CD4-positive, alpha-beta T cell treated with Interleukin-21 for 1 hour (primary cell): Measurements from ENCODE around the gene BCL2L12.
A peak's percentile ranks its signal among the peaks of the same experiment; 100 is the strongest.

Source experiments
- DNase-seq: peaks from one replicate; pipeline ENCODE4 v3.0.0-alpha.2; 2020

The BCL2L12 gene

DNA sequence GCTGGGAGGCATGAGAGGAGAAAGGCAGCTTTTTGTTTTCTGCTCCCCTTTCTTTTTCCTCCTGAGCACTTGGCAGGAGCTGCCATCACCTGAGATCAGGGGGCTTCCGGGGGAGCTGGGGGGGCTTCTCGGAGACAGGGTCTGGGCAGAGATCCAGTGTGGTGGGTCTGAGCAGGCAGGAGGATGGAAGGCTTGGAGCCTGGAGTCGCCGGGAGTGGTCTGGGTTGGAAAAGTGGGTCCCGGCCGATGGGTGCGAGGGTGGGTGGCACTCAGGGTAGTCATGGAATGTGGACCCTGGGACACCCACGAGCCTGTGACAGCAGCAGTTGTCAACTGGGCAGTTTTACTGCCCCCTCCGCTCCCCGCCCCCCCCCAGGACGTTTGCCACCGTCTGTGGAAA lies 21.4 kb downstream of the BCL2L12 start:
- DNase-seq = no peak

GRCh38 chr19:49687566-49688316 lies 22.0 kb downstream of the BCL2L12 start:
- no peak for DNase-seq

GRCh38 chr19:49688531-49689132 lies 22.9 kb downstream of the BCL2L12 start:
- no peak for DNase-seq

DNA sequence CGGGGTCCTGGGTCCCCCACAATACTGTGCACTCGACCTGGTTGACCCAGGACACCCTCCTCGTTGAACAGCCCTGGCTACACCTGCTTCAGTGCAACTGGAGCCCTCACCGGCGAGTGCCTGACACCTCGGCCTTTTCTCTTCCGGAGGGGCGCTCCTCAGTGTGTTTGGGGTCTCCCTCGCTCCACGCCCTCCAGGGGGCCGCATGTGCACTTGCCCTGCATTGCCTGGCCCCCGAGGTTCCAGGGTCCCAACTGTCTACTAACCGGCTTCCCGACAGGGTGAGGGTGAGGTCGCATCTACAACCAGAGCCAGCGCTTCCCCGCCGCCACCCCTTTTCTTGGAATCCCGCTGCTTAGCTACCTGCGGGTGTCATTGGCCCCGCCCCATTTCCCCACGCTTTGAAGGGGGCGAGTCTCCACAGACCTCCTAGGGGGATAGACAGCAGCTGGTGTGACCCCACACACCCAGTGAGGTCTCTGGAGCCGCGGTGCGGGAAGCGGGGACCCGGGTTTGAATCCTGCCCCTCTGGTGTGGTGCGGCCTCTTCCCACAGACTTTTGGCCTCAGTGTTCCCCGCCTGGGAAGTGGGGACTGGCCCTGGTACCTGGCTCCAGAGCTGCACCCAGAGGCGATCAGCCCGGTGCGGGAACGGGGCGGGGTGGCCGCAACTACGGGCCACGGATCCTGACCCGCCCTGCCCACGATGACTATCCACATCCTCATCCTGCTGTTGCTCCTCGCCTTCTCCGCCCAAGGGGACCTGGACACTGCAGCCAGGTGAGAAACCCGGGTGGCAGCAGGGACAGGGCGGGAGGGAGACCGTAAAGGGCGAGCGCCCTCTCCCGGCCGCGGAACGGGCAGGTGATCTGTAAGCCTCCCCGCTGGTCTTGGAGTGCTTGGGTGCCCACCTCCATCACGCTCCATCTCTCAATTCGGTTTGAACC lies 23.7 kb downstream of the BCL2L12 start, which contains the start of gene ADM5:
Gene ADM5 (plus strand): TSS at position 462 of the 946 bp plus-strand sequence. CDS start 244 bp downstream, at position 706.
- DNase-seq = peak; percentile 38

DNA sequence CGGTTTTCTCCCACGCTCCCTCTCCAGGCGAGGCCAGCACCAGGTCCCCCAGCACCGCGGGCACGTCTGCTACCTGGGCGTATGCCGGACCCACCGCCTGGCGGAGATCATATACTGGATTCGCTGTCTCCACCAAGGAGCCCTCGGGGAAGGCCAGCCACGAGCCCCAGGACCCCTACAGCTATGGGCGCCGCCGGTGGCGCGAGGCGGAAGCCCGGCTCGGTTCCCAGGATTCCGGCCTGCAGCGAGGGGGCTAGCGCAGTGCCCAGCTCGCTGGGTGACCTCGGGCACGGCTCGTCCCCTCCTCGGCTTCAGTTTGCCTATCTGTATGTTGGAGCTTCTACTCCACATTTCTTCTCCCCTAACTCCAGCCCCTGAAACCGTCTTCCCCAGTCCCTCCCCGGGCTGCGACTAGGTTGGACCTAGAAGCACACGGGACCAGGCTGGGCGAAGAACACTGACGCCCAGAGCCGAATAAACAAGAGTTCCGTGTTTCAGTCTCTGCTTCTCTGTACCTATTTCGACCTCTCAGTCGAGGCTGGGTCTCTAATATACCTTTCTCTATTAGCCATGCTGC lies 24.4 kb downstream of the BCL2L12 start:
- DNase-seq = no peak

GRCh38 chr19:49690656-49691242 lies 25.0 kb downstream of the BCL2L12 start, which contains the start of gene CPT1C:
TSS of gene CPT1C (plus strand) at chr19:49691116. CDS start at chr19:49692253, 1,137 bp downstream.
- peak; percentile 68 for DNase-seq

GRCh38 chr19:49691243-49692146 lies 25.8 kb downstream of the BCL2L12 start:
- peak; percentile 32 for DNase-seq

- no peak for DNase-seq
These were observed 26.4 kb downstream of the BCL2L12 start for GRCh38 chr19:49692147-49692506.

DNA sequence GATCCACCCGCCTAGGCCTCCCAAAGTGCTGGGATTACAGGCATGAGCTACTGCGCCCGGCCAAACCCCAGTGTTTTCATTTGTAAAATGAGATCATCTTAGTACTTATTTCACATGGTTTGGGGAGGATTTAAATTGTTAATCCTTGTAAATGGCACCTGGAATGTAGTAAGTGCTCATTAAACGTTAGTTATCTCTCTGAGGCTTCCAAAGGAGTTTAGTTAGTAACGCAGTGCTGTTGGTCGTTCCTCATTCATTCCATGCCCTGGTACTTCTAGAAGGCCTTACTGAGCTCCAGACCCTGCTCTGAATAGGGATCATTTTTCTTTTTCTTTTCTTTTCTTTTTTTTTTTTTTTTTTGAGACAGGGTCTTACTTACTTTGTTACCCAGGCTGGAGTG lies 30.4 kb downstream of the BCL2L12 start:
- DNase-seq = no peak

DNA sequence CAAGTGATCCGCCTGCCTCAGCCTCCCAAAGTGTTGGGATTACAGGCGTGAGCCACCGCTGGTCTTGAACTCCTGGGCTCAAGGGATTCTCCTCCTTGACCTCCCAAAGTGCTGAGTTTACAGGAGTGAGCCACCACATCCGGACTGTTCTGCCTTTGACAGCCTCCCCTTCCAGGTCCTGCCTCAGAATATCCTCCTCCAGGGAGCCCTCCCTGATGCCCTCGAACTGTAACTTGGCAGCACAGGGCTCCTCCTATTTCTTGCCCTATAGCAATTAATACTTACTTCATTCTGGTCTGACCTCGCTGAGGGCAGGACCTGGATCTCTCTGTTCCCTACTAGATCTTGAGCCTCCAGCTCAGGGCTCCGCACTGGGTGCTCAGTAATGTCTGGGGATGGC lies 31.1 kb downstream of the BCL2L12 start:
- DNase-seq = no peak

- no peak for DNase-seq
These were observed 33.6 kb downstream of the BCL2L12 start for GRCh38 chr19:49699364-49699763.

DNA sequence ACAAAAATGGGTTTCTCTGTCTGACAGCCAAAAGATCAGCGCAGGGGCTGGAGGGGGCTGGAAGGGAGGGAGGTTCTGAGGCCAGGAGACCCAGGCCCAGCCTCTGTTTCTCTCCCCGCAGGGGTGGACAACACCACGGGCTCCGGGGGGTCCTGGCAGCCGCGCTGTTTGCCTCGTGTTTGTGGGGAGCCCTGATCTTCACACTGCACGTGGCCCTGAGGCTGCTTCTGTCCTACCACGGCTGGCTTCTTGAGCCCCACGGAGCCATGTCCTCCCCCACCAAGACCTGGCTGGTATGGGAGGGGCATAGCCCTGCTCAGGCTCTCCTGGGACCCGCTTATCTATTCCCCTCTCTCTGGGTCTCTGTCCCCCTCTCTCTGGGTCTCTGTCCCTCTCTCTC lies 34.8 kb downstream of the BCL2L12 start:
- no peak for DNase-seq

- no peak for DNase-seq
These were observed 35.6 kb downstream of the BCL2L12 start for GRCh38 chr19:49701271-49701786.

- DNase-seq = no peak
These were observed 39.3 kb downstream of the BCL2L12 start for GRCh38 chr19:49704888-49705642.

DNA sequence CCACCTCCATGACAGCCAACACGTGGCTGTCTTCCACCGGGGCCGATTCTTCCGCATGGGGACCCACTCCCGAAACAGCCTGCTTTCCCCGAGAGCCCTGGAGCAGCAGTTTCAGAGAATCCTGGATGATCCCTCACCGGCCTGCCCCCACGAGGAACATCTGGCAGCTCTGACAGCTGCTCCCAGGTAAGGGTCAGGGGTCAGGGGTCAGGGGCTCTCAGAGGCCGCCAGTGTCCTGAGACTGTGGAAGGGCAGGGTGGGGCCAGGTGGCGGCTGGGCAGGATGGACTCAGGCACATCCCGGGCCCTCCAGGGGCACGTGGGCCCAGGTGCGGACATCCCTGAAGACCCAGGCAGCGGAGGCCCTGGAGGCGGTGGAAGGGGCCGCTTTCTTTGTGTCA lies 40.2 kb downstream of the BCL2L12 start:
- no peak for DNase-seq

DNA sequence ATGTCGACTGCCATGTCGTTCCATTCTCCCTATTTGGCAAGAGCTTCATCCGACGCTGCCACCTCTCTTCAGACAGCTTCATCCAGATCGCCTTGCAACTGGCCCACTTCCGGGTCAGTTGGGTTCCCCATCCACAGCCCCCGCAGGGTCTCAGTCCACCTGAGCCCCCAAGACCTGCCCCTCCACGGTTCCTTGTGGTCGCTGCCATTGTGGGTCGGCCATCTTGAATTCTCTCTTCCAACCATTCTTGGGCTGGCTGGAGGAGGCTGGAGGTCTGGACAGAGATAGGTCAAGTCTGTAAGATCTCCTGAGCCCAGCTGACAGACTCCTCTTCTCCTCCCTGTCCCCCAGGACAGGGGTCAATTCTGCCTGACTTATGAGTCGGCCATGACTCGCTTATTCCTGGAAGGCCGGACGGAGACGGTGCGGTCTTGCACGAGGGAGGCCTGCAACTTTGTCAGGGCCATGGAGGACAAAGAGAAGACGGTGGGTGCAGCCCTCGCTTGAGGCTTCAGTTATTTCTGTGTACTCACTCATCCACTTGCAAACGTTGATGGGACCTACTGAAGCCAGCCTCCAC lies 44.7 kb downstream of the BCL2L12 start:
- no peak for DNase-seq

GRCh38 chr19:49712397-49712859 lies 46.7 kb downstream of the BCL2L12 start:
- no peak for DNase-seq

DNA sequence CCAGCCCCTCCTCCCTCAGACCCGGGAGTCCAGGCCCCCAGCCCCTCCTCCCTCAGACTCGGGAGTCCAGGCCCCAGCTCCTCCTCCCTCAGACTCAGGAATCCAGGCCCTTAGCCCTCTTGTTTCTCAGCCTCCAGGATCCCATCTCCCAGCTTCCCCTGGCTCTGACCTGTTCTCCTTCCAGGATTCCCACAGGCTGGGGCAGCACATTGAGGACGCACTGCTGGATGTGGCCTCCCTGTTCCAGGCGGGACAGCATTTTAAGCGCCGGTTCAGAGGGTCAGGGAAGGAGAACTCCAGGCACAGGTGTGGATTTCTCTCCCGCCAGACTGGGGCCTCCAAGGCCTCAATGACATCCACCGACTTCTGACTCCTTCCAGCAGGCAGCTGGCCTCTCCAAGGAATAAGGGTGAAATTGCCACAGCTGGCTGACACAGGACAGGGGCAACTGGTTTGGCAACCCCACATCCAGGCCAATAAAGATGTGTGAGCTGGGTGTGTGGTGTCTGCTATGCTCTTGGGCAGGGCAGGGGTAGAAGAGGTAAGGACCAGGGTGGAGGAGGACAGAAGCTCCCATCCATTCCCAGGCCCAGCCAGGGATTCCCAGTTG lies 47.6 kb downstream of the BCL2L12 start:
- no peak for DNase-seq

DNA sequence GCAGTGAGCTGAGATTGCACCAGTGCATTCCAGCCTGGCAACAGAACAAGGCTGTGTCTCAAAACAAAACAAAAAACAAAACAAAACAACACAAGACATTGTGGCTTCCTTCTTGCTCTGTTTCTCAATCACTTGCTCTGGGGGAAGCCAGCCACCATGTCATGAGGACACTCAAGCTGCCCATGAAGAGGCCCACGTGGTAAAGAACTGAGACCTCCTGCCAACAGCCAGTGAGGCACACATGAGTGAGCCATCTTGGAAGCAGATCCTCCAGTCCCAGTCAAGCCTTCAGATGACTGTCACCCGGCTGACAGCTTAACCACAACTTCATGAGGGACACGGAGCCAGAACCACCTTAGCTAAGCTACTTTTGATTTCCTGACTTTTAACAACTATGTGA lies 50.4 kb downstream of the BCL2L12 start:
- no peak for DNase-seq

DNA sequence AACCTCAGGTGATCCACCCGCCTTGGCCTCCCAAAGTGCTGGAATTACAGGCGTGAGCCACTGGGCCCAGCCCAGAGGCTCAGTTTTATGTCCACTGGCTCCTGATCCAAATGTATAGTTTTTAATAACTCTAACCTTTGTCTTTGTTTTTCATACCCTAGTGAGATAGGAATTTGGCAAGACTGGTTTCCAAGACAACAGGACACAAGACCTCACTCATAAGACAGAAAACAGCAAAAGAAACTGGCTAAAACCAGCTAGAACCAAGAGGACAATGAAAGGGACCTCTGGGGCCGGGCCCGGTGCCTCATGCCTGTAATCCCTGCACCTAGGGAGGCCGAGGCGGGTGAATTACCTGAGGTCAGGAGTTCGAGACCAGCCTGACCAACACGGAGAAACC lies 52.8 kb downstream of the BCL2L12 start:
- DNase-seq = no peak
